HG02840 (cell line): Measurements from ENCODE around the gene BAIAP2.

Experiments used
- ATAC-seq: cut with Tn5 transposase; IDR thresholded peaks from one replicate; pipeline ENCODE4 v1.9.1; 2021; ENCODE audit warnings: mild to moderate bottlenecking, moderate library complexity, moderate number of reproducible peaks; ENCODE audit not compliant: unreplicated experiment, low FRiP score

Gene BAIAP2

GRCh38 chr17:81101614-81102306, 66.8 kb downstream of the BAIAP2 start:
- peak; percentile 57 for ATAC-seq

GRCh38 chr17:81102352-81102751, 67.4 kb downstream of the BAIAP2 start:
- no peak for ATAC-seq

DNA sequence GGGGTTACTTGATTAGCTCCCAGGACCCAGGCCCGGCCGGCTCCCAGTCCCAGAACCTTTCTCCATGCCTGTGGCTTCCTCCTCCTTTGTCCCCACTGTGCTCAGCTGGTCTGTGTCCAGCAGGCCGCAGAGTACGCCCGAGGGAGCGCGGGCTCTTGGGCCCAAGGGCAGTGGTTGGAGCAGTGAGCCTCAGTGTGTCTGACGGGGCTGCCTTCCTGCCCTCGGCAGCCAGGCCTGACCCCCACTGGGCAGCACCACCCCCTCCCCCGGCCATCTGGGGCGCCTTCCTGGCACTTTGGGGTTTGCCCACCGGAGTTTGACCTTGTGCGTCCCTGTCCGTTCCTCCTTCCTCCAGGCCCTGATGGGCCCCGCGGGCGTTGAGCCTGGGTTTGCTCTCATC, 67.9 kb downstream of the BAIAP2 start:
- no peak for ATAC-seq

DNA sequence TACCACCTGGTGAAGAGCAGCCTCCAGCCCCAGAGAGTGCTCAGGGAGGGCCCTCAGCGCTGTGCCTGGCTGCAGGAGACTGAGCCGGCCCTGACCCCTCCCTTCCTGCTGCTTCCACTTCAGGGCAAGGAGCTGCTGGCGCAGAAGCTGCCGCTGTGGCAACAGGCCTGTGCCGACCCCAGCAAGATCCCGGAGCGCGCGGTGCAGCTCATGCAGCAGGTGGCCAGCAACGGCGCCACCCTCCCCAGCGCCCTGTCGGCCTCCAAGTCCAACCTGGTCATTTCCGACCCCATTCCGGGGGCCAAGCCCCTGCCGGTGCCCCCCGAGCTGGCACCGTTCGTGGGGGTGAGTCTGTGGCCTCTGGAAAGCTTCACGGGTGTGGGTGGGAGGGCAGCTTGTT, 68.4 kb downstream of the BAIAP2 start:
- no peak for ATAC-seq

DNA sequence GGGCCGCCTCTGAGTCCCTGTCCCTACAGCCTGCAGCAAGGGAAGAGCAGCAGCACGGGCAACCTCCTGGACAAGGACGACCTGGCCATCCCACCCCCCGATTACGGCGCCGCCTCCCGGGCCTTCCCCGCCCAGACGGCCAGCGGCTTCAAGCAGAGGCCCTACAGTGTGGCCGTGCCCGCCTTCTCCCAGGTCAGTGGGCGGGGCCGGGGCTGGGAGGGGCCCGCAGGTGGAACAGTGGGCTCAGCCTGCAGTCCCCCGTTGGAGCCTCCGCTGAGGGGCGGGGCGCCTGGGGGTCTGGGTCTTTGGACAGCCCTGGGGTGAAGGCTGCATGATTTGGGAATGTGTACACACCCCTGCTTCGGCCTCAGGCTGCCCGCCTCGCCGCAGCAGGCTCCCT, 71.8 kb downstream of the BAIAP2 start:
- no peak for ATAC-seq

- ATAC-seq, result no peak
Measured at GRCh38 chr17:81108220-81108619, 73.3 kb downstream of the BAIAP2 start.

DNA sequence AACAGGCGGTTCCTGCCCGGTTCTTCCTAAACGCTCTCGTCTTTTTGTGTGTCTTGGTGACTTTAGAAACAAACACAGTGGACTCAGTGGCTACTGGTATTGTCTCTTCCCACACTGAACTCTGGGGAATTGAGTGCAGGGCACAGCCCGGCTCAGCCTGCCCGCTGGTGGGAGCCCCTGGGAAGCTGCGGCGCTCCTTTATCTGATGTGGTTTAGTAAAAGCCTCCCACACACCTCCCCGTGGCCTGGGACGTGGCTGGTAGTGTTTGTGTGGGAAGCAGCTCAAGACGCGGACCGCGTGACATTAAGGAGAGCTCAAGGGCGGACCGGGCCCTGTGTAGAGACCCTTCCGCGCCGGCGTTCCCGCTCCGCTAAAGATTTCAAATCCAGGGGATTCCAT, 75.0 kb downstream of the BAIAP2 start:
- no peak for ATAC-seq

DNA sequence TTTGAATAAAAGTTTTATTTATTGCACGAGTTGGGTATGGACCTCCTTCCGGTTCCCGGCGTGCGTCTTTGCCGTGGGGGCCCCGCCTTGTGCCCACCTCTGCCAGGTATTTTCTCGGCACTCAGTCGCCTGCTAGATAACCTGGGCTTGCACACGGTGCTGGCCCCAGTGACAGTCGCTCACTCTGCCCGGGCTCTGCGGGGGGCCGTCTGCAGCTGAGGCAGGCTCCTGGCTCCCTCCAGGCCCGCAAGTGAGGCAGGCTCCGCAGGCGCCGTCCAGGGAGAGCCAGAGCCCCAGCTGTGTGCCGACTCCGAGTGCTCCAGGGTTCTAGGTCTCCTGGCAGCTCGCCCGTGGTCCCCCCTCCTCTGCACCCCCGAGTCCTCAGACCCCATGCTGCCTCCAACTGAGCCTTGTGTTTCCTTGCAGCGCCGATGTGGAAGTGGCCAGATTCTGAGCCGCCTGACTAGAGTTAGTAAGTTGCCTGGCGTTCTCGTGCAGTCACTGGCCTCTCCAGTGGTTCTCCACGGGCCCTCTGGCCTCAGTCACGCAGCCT, 75.6 kb downstream of the BAIAP2 start:
- no peak for ATAC-seq

- ATAC-seq, result no peak
Measured at GRCh38 chr17:81111066-81111465, 76.1 kb downstream of the BAIAP2 start.

DNA sequence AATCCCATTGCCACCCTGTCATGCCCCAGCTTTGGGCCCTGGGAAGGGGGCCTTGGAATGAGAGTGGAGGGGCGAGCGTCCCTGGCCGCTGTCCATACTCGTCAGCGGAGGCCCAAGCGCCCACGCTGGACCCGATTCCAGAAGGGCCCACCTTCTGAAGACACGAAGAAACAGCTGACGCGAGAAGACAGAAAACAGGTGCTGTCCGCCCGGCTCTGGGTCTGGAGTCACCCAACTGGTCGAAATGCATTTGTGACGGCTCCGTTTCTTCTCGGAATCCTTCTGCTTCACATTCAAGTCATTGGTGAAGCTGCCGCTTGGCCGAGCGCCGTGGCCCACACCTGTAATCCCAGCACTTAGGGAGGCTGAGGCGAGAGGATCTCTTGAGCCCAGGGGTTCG, 77.5 kb downstream of the BAIAP2 start:
- no peak for ATAC-seq

GRCh38 chr17:81113158-81113724, 78.3 kb downstream of the BAIAP2 start:
- no peak for ATAC-seq

DNA sequence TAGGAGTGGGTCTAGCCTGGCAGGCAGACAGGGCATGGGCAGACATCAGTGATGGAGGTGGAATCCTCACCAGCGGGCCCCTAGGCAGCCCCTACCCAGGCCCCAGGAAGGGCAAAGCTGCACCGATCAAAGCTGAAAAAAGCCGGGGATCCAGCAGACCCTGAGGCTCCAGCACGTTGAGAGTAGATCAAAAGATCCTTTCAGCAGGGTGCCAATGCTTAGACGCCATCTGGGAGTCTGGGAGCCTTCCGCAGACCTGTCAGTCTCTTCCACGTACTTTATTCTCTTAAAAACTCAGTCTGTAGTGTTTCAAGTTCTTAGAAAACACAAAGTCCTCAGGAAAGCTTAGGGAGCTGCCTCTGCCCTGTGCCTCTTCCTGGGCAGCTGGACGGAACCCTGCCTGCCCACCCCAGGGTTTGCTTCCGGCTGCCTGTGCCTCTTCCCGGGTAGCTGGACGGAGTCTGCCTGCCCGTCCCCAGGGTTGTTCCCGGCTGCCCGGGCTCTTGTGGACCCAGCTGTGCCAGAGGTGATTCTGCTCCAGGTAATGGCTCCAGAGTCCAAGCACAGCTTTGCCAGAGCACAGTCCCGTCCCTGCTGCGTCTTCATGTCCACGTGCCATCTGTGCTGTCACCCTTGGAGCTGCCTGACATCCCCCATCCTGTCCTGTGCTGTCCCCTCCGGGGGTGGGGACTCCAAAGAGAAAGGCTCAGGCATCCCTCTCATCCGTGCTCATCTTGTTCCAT, 79.6 kb downstream of the BAIAP2 start:
- no peak for ATAC-seq

DNA sequence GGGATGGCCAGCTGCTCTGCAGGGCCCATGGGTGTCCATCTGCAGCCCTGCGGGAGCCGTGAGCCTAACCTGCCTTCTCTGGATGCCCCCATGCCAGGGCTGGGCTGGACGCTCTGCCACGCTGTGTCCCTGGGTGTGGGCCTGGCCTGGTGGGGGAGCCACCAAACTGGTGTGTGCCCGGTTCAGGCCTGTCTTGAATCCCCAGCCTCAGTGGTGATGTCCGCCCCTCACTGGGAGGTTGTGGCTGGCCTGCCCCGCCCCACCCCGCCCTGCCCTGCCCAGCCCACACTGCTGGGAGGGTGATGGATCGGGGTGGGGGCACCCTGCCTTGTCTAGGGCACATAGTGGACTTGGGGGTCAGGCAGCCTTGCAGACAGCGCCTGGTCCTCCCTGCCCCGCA, 80.3 kb downstream of the BAIAP2 start:
- no peak for ATAC-seq

DNA sequence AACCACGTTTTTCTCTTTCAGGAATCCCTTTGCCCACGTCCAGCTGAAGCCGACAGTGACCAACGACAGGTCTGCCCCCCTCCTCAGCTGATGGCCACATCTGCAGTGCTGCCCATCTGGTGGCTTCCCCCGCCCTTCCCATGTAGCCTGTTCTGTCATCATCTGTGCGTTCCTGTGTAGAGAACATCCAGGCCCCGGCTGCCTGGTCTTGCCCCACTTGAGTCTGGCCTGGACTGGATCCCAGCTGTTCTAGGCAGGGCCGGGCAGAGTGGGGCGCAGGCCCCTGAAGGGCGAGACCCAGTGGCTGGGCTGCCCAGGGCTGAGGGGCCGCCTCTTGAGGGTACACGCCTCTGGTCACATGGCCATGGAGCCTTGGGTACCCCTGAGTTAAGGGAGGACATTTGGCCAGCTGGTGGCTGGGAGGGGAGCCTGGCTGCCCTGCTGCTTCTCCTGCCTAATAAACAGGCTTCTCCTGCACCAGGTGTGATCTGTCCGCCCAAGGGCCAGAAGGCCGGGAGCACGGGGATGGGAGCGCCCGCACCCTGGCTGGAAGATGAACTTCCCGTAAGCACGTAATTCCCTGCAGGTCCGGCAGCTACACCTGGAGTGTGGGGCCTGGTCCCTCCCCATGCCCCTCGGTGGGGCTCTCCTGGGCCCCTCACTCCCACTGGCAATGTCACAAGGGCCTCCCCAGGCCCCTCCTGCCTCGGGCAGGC, 81.0 kb downstream of the BAIAP2 start:
- ATAC-seq, result no peak

DNA sequence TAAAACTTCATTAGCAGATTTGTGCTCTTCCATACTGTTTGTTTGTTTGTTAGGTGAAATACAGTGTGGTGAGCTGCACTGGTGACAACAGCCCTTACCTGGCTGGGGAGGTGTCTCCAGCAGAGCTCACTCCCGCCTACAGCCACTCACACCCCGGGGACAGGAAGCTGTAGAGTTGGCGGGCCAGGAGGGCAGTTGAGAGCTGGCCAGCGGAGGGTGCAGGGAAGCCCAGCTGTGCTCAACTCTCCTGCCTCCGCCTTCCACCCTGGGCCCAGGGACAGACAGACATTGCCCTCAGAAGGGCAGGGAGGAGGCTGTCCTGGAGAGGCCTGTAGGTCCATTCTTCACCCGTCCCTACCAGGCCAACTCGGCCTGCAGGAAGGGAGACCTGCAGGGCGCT, 81.8 kb downstream of the BAIAP2 start:
- ATAC-seq, result no peak

- no peak for ATAC-seq
Measured at GRCh38 chr17:81117672-81118198, 82.8 kb downstream of the BAIAP2 start.

DNA sequence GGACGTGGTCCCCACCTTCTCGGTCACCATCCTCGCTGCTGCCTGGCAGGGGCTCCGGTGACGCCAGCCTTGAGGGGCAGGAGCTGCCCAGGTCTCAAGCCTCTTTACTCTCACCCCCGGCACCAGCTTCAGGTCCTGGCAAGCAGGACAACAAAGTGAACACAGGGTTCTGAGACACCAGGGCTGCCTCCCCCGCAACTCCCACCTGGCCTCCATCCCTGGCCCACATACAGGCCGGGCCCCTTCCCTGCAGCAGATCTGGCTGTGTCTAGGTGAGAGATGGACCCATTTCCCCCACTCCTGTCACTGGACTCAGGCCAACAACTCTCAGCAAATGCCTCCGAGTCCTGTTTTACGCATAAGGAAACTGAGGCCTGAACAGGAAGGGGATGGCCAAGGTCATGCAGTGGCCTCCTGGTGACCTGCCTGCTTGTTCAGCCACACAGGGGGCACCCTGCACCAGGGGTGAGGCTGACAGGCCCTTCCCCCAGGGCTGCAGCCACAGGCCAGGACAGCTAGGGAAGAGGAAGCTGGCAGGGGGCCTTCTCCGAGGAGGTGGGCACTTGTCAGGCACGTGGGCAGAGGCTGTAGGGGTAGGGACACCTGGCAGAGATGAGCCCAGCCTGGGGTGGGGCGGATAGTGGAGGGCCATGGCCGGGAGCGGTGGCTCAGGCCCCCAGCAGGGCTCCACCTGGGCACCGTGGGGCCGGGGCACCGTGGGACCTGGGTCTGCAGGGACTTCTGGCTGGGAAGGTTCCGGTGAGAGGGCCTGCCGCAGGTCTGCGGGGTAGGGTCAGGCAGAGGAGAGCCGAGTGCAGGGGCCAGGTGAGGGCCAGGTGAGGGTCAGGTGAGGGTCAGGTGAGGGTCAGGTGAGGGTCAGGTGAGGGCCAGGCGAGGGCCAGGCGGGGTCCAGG, 83.6 kb downstream of the BAIAP2 start:
- ATAC-seq, result no peak

DNA sequence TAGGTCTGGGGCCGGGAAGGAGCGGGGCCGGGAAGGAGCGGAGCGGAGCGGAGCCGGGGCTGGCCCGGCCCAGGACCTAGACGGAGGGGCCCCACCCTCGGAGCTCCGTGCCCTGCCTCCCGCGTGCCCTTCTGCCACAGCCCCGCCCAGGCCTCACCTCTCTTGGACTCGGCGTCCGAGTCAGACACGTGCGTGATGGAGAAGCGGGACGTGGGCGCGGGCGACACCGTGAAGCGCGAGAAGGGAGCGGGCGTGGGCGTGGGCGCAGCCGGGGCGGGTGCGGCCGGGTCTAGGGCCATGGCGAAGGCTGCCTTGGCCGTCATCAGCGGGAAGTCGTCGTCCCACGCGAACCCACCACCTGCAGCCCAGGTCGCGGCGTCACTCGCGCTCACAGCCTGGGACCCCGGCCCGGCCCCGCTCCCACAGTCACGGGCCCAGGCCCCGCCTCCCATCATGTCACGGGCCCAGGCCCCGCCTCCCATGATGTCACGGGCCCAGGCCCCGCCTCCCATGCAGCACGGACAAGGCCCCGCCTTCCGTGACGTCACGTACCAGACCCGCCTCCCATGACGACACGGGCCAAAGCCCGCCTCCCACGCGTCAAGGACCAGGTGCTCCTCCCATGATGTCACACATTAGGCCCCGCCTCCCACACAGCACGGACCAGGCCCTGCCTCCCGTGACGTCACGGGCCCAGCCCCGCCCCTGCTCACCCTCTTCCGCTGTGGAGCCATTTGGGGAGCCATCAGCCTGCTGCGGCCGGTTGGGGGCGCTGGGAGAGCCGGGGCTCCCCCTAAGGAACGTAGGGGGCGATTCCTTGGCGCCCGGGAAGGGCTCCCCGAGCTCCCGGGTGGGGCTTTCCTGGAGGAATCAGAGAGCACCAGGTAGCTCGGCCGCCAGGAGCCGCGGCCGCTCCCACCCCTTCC, 84.5 kb downstream of the BAIAP2 start:
- ATAC-seq, result no peak

DNA sequence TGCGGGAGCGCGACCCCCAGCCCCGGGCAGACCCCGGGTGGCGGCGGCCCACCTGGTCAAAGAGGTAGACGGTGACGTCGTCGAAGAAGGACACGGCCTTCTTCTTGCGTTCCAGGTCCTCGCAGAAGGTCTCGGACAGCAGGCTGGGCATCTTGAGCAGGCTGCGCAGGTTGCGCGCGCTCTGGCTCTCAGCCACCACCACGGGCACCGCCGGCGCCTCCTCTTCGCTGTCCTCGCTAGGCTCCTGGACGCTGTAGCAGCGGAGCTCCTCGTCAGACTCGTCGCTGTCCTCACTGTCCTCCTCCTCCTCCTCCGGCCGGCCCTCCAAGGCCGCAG, 85.2 kb downstream of the BAIAP2 start:
- ATAC-seq, result no peak
